ENCODE measurements around the gene CORO2B.

DNA sequence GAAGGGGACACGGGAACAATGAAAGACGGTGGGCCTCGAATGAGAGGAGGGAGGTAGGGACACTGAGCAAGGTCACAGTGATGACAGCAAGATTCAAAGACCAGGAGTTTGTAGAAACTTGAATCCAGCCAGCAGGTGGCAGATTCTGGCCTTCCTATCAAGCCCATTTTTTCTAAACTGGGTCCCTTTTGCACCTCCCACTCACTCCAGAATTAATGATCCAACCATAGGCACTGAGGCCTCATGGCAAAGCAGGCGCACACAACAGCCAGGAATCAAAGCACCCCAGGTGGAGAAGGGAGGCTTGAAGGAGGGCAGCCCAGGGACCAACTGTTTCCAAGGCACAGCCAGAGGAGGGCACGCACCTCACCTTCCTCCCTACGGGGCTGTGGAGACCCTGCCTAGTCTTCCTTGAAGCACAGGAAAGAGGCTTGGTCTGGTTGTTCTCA is 151.7 kb downstream of the CORO2B start:
- TF ChIP-seq, protein P1, sequence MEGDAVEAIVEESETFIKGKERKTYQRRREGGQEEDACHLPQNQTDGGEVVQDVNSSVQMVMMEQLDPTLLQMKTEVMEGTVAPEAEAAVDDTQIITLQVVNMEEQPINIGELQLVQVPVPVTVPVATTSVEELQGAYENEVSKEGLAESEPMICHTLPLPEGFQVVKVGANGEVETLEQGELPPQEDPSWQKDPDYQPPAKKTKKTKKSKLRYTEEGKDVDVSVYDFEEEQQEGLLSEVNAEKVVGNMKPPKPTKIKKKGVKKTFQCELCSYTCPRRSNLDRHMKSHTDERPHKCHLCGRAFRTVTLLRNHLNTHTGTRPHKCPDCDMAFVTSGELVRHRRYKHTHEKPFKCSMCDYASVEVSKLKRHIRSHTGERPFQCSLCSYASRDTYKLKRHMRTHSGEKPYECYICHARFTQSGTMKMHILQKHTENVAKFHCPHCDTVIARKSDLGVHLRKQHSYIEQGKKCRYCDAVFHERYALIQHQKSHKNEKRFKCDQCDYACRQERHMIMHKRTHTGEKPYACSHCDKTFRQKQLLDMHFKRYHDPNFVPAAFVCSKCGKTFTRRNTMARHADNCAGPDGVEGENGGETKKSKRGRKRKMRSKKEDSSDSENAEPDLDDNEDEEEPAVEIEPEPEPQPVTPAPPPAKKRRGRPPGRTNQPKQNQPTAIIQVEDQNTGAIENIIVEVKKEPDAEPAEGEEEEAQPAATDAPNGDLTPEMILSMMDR (IDR thresholded peaks at IDR 0.05): peak; percentile 41 to 67 (median 58)
- no peak for TF ChIP-seq POLR2A (IDR thresholded peaks at IDR 0.05)

All from uterus (tissue), 2 donors.